A549 (cell line): ENCODE data around the gene MBD3L1. TPM values are rescaled to one million over a fixed set of nuclear protein-coding genes. Genes with fewer than 3 reads are reported as not detected.

ENCODE experiments used
- ATAC-seq, 2 experiments: fragments of 200-7000 bp in 1 of 2; fragments of >200 bp in 1 of 2; cut with Nextera tagmentation in 1 of 2; cut with Tn5 transposase in 1 of 2; 3 replicates each; pipeline versions ENCODE4 v1.8.0 to v1.9.1; 2018 to 2020; ENCODE audit warnings: mild to moderate bottlenecking in 1 of 2, moderate library complexity in 1 of 2
- CTCF ChIA-PET: fragments of 300-600 bp; sonication (Branson Sonifier 250); formaldehyde crosslinking; extraction: SDS; loops from one replicate; lab custom pipeline; 2021; ENCODE audit warnings: antibody characterized with exemption, inconsistent platforms; lab: Yijun Ruan, JAX
- POLR2A ChIA-PET: fragments of 350-600 bp; formaldehyde crosslinking; extraction: SDS; loops from one replicate; lab custom pipeline; 2021; ENCODE audit warnings: antibody characterized with exemption, inconsistent platforms; lab: Yijun Ruan, JAX
- DNase-seq, 2 experiments: peaks; one replicate each; pipeline versions ENCODE4 v3.0.0 to v3.0.0-alpha.2; 2011 to 2016; ENCODE audit warnings: low read depth in 1 of 2, low spot score in 1 of 2
- FAIRE-seq: peaks from 2 replicates; lab custom pipeline; 2011; peaks lifted over from hg19 to GRCh38; lab: Jason Lieb, UNC
- H3K27ac ChIP-seq, 2 experiments: fragments of >200 bp; sonication (Bioruptor Twin); formaldehyde crosslinking; 3 replicates each; pipeline ENCODE4 v1.5.1; 2016 to 2017
- H3K4me1 ChIP-seq: fragments of >200 bp; sonication (Bioruptor Twin); formaldehyde crosslinking; 3 replicates; pipeline ENCODE4 v1.6.1; 2016
- H3K4me2 ChIP-seq: fragments of >200 bp; sonication (Bioruptor Twin); formaldehyde crosslinking; 3 replicates; pipeline ENCODE4 v1.6.1; 2016
- H3K4me3 ChIP-seq: fragments of >200 bp; sonication (Bioruptor Twin); formaldehyde crosslinking; 3 replicates; pipeline ENCODE4 v1.5.1; 2016
- H3K9me3 ChIP-seq: fragments of >200 bp; sonication (Bioruptor Twin); formaldehyde crosslinking; 3 replicates; pipeline ENCODE4 v1.6.1; 2016
- BCL3 ChIP-seq: fragments of >200 bp; sonication (Bioruptor Twin); formaldehyde crosslinking; IDR thresholded peaks from 3 replicates; pipeline ENCODE4 v1.6.1; 2016
- CTCF ChIP-seq: fragments of >200 bp; sonication (Bioruptor Twin); formaldehyde crosslinking; IDR thresholded peaks from 3 replicates; pipeline ENCODE4 v1.5.1; 2016
- EHF ChIP-seq: fragments of 250-450 bp; sonication (Bioruptor Pico); IDR thresholded peaks from 2 replicates; pipeline ENCODE4 v1.5.0; 2020; ENCODE audit warnings: mild to moderate bottlenecking
- EHMT2 ChIP-seq: fragments of 200-600 bp; sonication (generic); IDR thresholded peaks from 2 replicates; pipeline ENCODE4 v1.6.1; 2016; ENCODE audit warnings: antibody characterized with exemption, low read depth, mild to moderate bottlenecking, moderate library complexity
- FOSB ChIP-seq: fragments of 250-450 bp; sonication (Bioruptor Pico); IDR thresholded peaks from 2 replicates; pipeline ENCODE4 v1.5.0; 2020; ENCODE audit warnings: mild to moderate bottlenecking, moderate library complexity
- FOSL2 ChIP-seq, 2 experiments: fragments of 450-650 bp in 1 of 2; fragments of >200 bp in 1 of 2; sonication (Bioruptor Twin) in 1 of 2; formaldehyde crosslinking; IDR thresholded peaks; 2 replicates each; pipeline versions ENCODE4 v1.5.0 to v1.6.1; 2016 to 2020; ENCODE audit warnings: mild to moderate bottlenecking in 1 of 2, moderate library complexity in 1 of 2
- FOXS1 ChIP-seq: fragments of 250-450 bp; sonication (Bioruptor Pico); IDR thresholded peaks from 2 replicates; pipeline ENCODE4 v1.5.0; 2020; ENCODE audit warnings: mild to moderate bottlenecking, moderate library complexity
- HOXB13 ChIP-seq: fragments of 250-450 bp; sonication (Bioruptor Pico); IDR thresholded peaks from 2 replicates; pipeline ENCODE4 v1.5.0; 2020; ENCODE audit warnings: low read depth, mild to moderate bottlenecking, moderate library complexity
- HOXB5 ChIP-seq: fragments of 250-450 bp; sonication (Bioruptor Pico); IDR thresholded peaks from 2 replicates; pipeline ENCODE4 v1.5.0; 2020; ENCODE audit warnings: mild to moderate bottlenecking, moderate library complexity
- JUN ChIP-seq, 2 experiments: fragments of >200 bp; sonication (Bioruptor Twin); formaldehyde crosslinking; IDR thresholded peaks; 2 replicates in 1 of 2; 3 replicates in 1 of 2; pipeline ENCODE4 v1.6.1; 2016 to 2017
- JUNB ChIP-seq: fragments of >200 bp; sonication (Bioruptor Twin); formaldehyde crosslinking; IDR thresholded peaks from 2 replicates; pipeline ENCODE4 v1.6.1; 2016
- KDM1A ChIP-seq: fragments of 200-600 bp; sonication (generic); IDR thresholded peaks from 2 replicates; pipeline ENCODE4 v1.6.1; 2016; ENCODE audit warnings: low read depth, mild to moderate bottlenecking
- MAFK ChIP-seq: fragments of 450-650 bp; IDR thresholded peaks from 2 replicates; pipeline ENCODE4 v1.6.1; 2014; ENCODE audit not compliant: partially characterized antibody
- MAX ChIP-seq: IDR thresholded peaks from 2 replicates; pipeline ENCODE4 v1.6.1; 2012
- MYC ChIP-seq: IDR thresholded peaks from 2 replicates; pipeline ENCODE4 v1.6.1; 2012; ENCODE audit warnings: mild to moderate bottlenecking, inconsistent platforms, low read length, improper control_type of control experiment, borderline replicate concordance
- NFE2L2 ChIP-seq: fragments of 150-350 bp; conservative IDR thresholded peaks from 2 replicates; pipeline ENCODE4 v1.6.1; 2014; ENCODE audit warnings: low read length
- PHF8 ChIP-seq: fragments of 200-600 bp; sonication (generic); IDR thresholded peaks from 2 replicates; pipeline ENCODE4 v1.6.1; 2016; ENCODE audit warnings: low read depth, mild to moderate bottlenecking, antibody characterized with exemption, moderate library complexity, borderline replicate concordance
- POLR2A ChIP-seq: IDR thresholded peaks from 2 replicates; pipeline ENCODE4 v1.6.1; 2012; ENCODE audit warnings: mild to moderate bottlenecking, low read length
- POLR2AphosphoS2 ChIP-seq: conservative IDR thresholded peaks from 2 replicates; pipeline ENCODE4 v1.6.1; 2012; ENCODE audit warnings: low read length, improper control_type of control experiment, inconsistent platforms
- RAD21 ChIP-seq, 2 experiments: fragments of >200 bp in 1 of 2; sonication (Bioruptor Twin) in 1 of 2; formaldehyde crosslinking in 1 of 2; IDR thresholded peaks in 1 of 2; conservative IDR thresholded peaks in 1 of 2; 2 replicates in 1 of 2; 3 replicates in 1 of 2; pipeline ENCODE4 v1.6.1; 2012 to 2018; ENCODE audit warnings: inconsistent platforms in 1 of 2
- RFX5 ChIP-seq: fragments of 450-650 bp; IDR thresholded peaks from 2 replicates; pipeline ENCODE4 v1.7.1; 2014; ENCODE audit warnings: antibody characterized with exemption, mild to moderate bottlenecking, moderate library complexity
- SMC3 ChIP-seq: fragments of >200 bp; sonication (Bioruptor Twin); formaldehyde crosslinking; IDR thresholded peaks from 3 replicates; pipeline ENCODE4 v1.6.1; 2018; ENCODE audit warnings: inconsistent platforms
- TFCP2L1 ChIP-seq: fragments of 250-450 bp; sonication (Bioruptor Pico); IDR thresholded peaks from 2 replicates; pipeline ENCODE4 v1.5.0; 2021; ENCODE audit warnings: mild to moderate bottlenecking
- TP53 ChIP-seq: fragments of 250-450 bp; sonication (Bioruptor Pico); IDR thresholded peaks from 2 replicates; pipeline ENCODE4 v1.5.0; 2021; ENCODE audit warnings: mild to moderate bottlenecking, moderate library complexity
- ZNF302 ChIP-seq: fragments of 250-450 bp; sonication (Bioruptor Pico); IDR thresholded peaks from 2 replicates; pipeline ENCODE4 v1.9.0; 2021; ENCODE audit warnings: inconsistent platforms, mild to moderate bottlenecking, moderate library complexity
- WGBS: methylation state at CpG from one replicate; pipeline ENCODE4 v1.1.6; 2017; ENCODE audit errors: missing lambda C conversion rate; 5-methylcytosine and 5-hydroxymethylcytosine counted together
- polyA minus RNA-seq: library from RNA; depleted of rRNA, polyadenylated mRNA; stranded (reverse); fragments of >200 nt; gene quantifications from 2 replicates; pipeline ENCODE4 v1.2.3, GENCODE V29; 2011; rRNA and poly(A)+ RNA removed
- polyA plus RNA-seq, 4 experiments: library from polyadenylated mRNA; depleted of rRNA in 3 of 4; stranded (reverse); fragments of >200 nt; fragmentation: RNase III in 1 of 4; extraction: RNeasy Plus Mini Kit Qiagen cat#74134 plus additional on column Dnase treatment in 1 of 4; gene quantifications; 2 replicates in 3 of 4; 3 replicates in 1 of 4; pipeline ENCODE4 v1.2.3, GENCODE V29; 2011 to 2017
- TF ChIP-seq, protein P1 (sequence below): fragments of 150-350 bp; IDR thresholded peaks from 2 replicates; pipeline ENCODE4 v1.6.1; 2014; ENCODE audit warnings: low read depth, mild to moderate bottlenecking, low read length

The MBD3L1 gene
- polyA plus RNA-seq (2011; rRNA removed), result not detected in 2 replicates
- polyA plus RNA-seq (2012; cell fraction: cytosol; rRNA removed), result not detected in 2 replicates
- not detected in 2 replicates for polyA plus RNA-seq (2012; cell fraction: nucleus; rRNA removed)
- not detected in 3 replicates for polyA plus RNA-seq (2017; fragmentation: RNase III; extraction: RNeasy Plus Mini Kit Qiagen cat#74134 plus additional on column Dnase treatment)
- not detected in 2 replicates for polyA minus RNA-seq

GRCh38 chr19:8832132-8833021 lies at the start of gene MBD3L1, which contains the start of gene ZNF558:
Gene MBD3L1 (plus strand): TSS chr19:8832377. CDS start chr19:8842679, 10,302 bp downstream.
Gene ZNF558 (minus strand): TSS chr19:8832304. CDS start chr19:8822659, 9,645 bp downstream.
- 0% methylated on average over 17 of the region's 78 CpGs for WGBS
- TF ChIP-seq, protein P1, sequence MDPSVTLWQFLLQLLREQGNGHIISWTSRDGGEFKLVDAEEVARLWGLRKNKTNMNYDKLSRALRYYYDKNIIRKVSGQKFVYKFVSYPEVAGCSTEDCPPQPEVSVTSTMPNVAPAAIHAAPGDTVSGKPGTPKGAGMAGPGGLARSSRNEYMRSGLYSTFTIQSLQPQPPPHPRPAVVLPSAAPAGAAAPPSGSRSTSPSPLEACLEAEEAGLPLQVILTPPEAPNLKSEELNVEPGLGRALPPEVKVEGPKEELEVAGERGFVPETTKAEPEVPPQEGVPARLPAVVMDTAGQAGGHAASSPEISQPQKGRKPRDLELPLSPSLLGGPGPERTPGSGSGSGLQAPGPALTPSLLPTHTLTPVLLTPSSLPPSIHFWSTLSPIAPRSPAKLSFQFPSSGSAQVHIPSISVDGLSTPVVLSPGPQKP, result no peak
- TF ChIP-seq FOSB (CRISPR knock-in tag) (0 out of 2 replicates have a peak, but pooled peaks have one; percentile 36), CTCF (peak; percentile 39), EHF (peak; percentile 70; the same call in 1 of the 2 replicates), JUN (IDR thresholded peaks at IDR 0.05) (peak; percentile 66 to 80; a peak in 3 of 5 replicates), HOXB13 (CRISPR knock-in tag) (no peak), MAX (peak; percentile 74), EHMT2 (no peak), TFCP2L1 (0 out of 2 replicates have a peak, but pooled peaks have one; percentile 31), MYC (0 out of 2 replicates have a peak, but pooled peaks have one; percentile 32), HOXB5 (CRISPR knock-in tag) (0 out of 2 replicates have a peak, but pooled peaks have one; percentile 21), POLR2A (peak; percentile 46), RFX5 (no peak), FOSL2 (IDR thresholded peaks at IDR 0.05) (no peak), FOSL2 (CRISPR knock-in tag; IDR thresholded peaks at IDR 0.05) (no peak), RAD21 (conservative IDR thresholded peaks at IDR 0.05 in 1 of 2, IDR thresholded peaks at IDR 0.05 in 1 of 2) (peak in 1 of 2 experiments; percentile 36; a peak in 3 of 5 replicates), BCL3 (0 out of 3 replicates have a peak, but pooled peaks have one; percentile 31), FOXS1 (0 out of 2 replicates have a peak, but pooled peaks have one; percentile 8), ZNF302 (CRISPR knock-in tag) (no peak), POLR2AphosphoS2 (no peak), MAFK (peak; percentile 23), NFE2L2 (no peak), SMC3 (peak; percentile 43; the same call in 2 of the 3 replicates), KDM1A (no peak), JUNB (no peak), TP53 (CRISPR knock-in tag) (0 out of 2 replicates have a peak, but pooled peaks have one; percentile 25), PHF8 (peak; percentile 69)
- TF ChIP-seq, all 56 proteins: peak for 16
- ChIA-PET CTCF (interaction anchor here (0.6 kb wide), 1 partner anchor 17 kb away, joined by 3 read pairs; no protein-coding TSS in a partner anchor), POLR2A (interaction anchor here (0.6 to 1.4 kb wide), 8 partner anchors 8 to 981 kb away, joined by 3 to 9 read pairs (median 4); no protein-coding TSS in a partner anchor)
- DNase-seq, result peak; percentile 83 to 96
- H3K4me2 ChIP-seq, result peak within 1 kb of the TSS; percentile 92
- peak; percentile 93 to 98 for ATAC-seq
- H3K9me3 ChIP-seq, result peaks cover 2% of the 10 kb centered on the region; the same call in 2 of the 3 replicates
- FAIRE-seq, result no peak
- H3K4me1 ChIP-seq, result peaks cover 4% of the 10 kb centered on the region; the same call in 1 of the 3 replicates
- peak within 1 kb of the TSS; percentile 85 for H3K4me3 ChIP-seq
- peak within 1 kb of the TSS; percentile 99 for H3K27ac ChIP-seq
